ENCODE results near the gene ANKLE2. TPM values are rescaled to one million over a fixed set of nuclear protein-coding genes. Genes with fewer than 3 reads are reported as not detected.
A peak's percentile ranks its signal among the peaks of the same experiment; 100 is the strongest.

ANKLE2 gene
- total and polyA plus RNA-seq, 10 of the 15 experiments (the other 5 are each of a cell fraction or from before 2014, with no cell fraction given) = 4.3 to 89.4 (median 53.0) TPM

- 94% methylated on average over 20 of the region's 20 CpGs for WGBS (ENCODE audit: insufficient coverage, insufficient replicate concordance, low lambda C conversion rate, missing lambda C conversion rate)
- Histone ChIP-seq H3K79me2 (ENCODE audit: control insufficient read depth, insufficient read depth, low read length) (no peaks in the 10 kb centered on the region), H3K27me3 (replicated peaks in 1 of 2; ENCODE audit: control insufficient read depth in 2 of 2, insufficient read depth in 2 of 2, low read length in 1 of 2) (no peaks in the 10 kb centered on the region), H3K9ac (ENCODE audit: control insufficient read depth, insufficient read depth, low read length) (no peak overlapping the region), H3K36me3 (ENCODE audit: control insufficient read depth in 2 of 2, insufficient read depth in 2 of 2, low read length in 1 of 2) (peaks cover 21 to 32% of the 10 kb centered on the region in 2 experiments; a peak in 3 of 4 replicates), H3K4me2 (ENCODE audit: control insufficient read depth, insufficient read depth) (no peak overlapping the region), H3K4me1 (ENCODE audit: control insufficient read depth, insufficient read depth, low read length) (peaks cover 7% of the 10 kb centered on the region), H3K4me3 (no peak overlapping the region), H2AFZ (ENCODE audit: control insufficient read depth, low read depth, low read length) (no peak overlapping the region), H3K9me3 (replicated peaks; ENCODE audit: control insufficient read depth, insufficient read depth, low read length) (no peaks in the 10 kb centered on the region), H4K20me1 (ENCODE audit: control insufficient read depth, insufficient read depth) (no peaks in the 10 kb centered on the region), H3K27ac (ENCODE audit: control insufficient read depth, insufficient read depth) (no peak overlapping the region)
- FAIRE-seq (no peak), DNase-seq (ENCODE audit: low read depth, low spot score) (no peak), ATAC-seq (no peak)
- intact Hi-C loops (cut with micrococcal nuclease; ENCODE audit: unreplicated experiment) = no loop called here
- ChIA-PET CTCF (interaction anchor here (1.1 kb wide), 1 partner anchor 24 kb away, joined by 4 read pairs; no protein-coding TSS in a partner anchor), SMC1A (ENCODE audit: uncharacterized antibody, unreplicated experiment) (no interaction called here), POLR2A (no interaction called here), RAD21 (ENCODE audit: unreplicated experiment) (no interaction called here)
- in situ Hi-C loops (cut with MboI) = no loop called here
- no peak for TF ChIP-seq IRF3 (IDR thresholded peaks at IDR 0.05)
- 0 out of 2 replicates have a peak, but pooled peaks have one; percentile 1 for TF ChIP-seq POLR2A (IDR thresholded peaks at IDR 0.05; ENCODE audit: low read depth, low read length)
- no peak for TF ChIP-seq PAX8 (IDR thresholded peaks at IDR 0.05)
- no peak for TF ChIP-seq USF1 (IDR thresholded peaks at IDR 0.05; ENCODE audit: borderline replicate concordance, extremely low read length, insufficient read depth, low read depth, low read length)
- no peak for TF ChIP-seq SREBF1 (IDR thresholded peaks at IDR 0.05; ENCODE audit: low read length)
- no TSS peak for BruUV-seq (replicated peaks)
Measured at GRCh38 chr12:132777614-132778013, 16.0 kb upstream of the ANKLE2 start.
